PC-9 (cell line): ENCODE data around the gene HES1. TPM values are rescaled to one million over a fixed set of nuclear protein-coding genes. Genes with fewer than 3 reads are reported as not detected.

Experiments
- BruUV-seq: library from RNA; stranded (reverse); fragments of 400-500 nt; replicated peaks from 2 replicates; lab custom pipeline; 2021; lab: Mats Ljungman, UMichigan
- CTCF ChIA-PET: fragments of 300-600 bp; sonication (Branson Sonifier 250); formaldehyde crosslinking; loops from one replicate; lab custom pipeline; 2022; ENCODE audit warnings: antibody characterized with exemption; lab: Charles Lee
- POLR2A ChIA-PET: fragments of 300-600 bp; sonication (Branson Sonifier 250); formaldehyde crosslinking; loops from one replicate; lab custom pipeline; 2022; ENCODE audit warnings: antibody characterized with exemption; ENCODE audit not compliant: unreplicated experiment; lab: Charles Lee
- DNase-seq, 2 experiments: peaks; one replicate each; pipeline versions ENCODE4 v3.0.0 to v3.0.0-alpha.2; 2015 to 2022; ENCODE audit warnings: mixed read lengths in 1 of 2
- H2AFZ ChIP-seq: fragments of 200-600 bp; sonication (generic); 2 replicates; pipeline ENCODE4 v1.8.1; 2017; ENCODE audit warnings: antibody characterized with exemption
- H3F3A ChIP-seq: fragments of 200-600 bp; sonication (generic); 2 replicates; pipeline ENCODE4 v1.8.1; 2017; ENCODE audit warnings: antibody characterized with exemption, mild to moderate bottlenecking, low read depth; ENCODE audit not compliant: insufficient read depth
- H3K27ac ChIP-seq: fragments of 200-600 bp; sonication (generic); 2 replicates; pipeline ENCODE4 v1.6.1; 2016; ENCODE audit warnings: mixed run types
- H3K27me3 ChIP-seq: fragments of 200-600 bp; sonication (generic); 2 replicates; pipeline ENCODE4 v1.6.1; 2016; ENCODE audit warnings: low read depth, mixed run types; ENCODE audit not compliant: insufficient read depth
- H3K36me3 ChIP-seq: fragments of 200-600 bp; sonication (generic); 2 replicates; pipeline ENCODE4 v1.6.1; 2016; ENCODE audit warnings: low read depth, mixed run types
- H3K4me1 ChIP-seq: fragments of 200-600 bp; sonication (generic); replicated peaks from 2 replicates; pipeline ENCODE4 v1.6.1; 2016; ENCODE audit warnings: mixed run types; ENCODE audit not compliant: insufficient read depth
- H3K4me2 ChIP-seq: fragments of 200-600 bp; sonication (generic); 2 replicates; pipeline ENCODE4 v1.6.1; 2017; ENCODE audit warnings: mixed run types
- H3K4me3 ChIP-seq: fragments of 200-600 bp; sonication (generic); 2 replicates; pipeline ENCODE4 v1.6.1; 2016; ENCODE audit warnings: mixed run types
- H3K79me2 ChIP-seq: fragments of 200-600 bp; sonication (generic); 2 replicates; pipeline ENCODE4 v1.6.1; 2017; ENCODE audit warnings: low read depth, mixed run types
- H3K9me2 ChIP-seq: fragments of 200-600 bp; sonication (generic); 2 replicates; pipeline ENCODE4 v1.8.1; 2017; ENCODE audit warnings: mild to moderate bottlenecking; ENCODE audit not compliant: insufficient read depth
- H3K9me3 ChIP-seq: fragments of 200-600 bp; sonication (generic); 2 replicates; pipeline ENCODE4 v1.8.1; 2016; ENCODE audit warnings: low read depth; ENCODE audit not compliant: insufficient read depth
- H4K20me1 ChIP-seq: fragments of 200-600 bp; sonication (generic); 2 replicates; pipeline ENCODE4 v1.8.1; 2017; ENCODE audit not compliant: insufficient read depth
- EZH2 ChIP-seq: fragments of 200-600 bp; sonication (generic); IDR thresholded peaks from 2 replicates; pipeline ENCODE4 v1.8.0; 2017; ENCODE audit warnings: antibody characterized with exemption, low read depth
- intact Hi-C: fragments of 100-400 bp; cut with micrococcal nuclease; formaldehyde crosslinking; loops from one replicate; pipeline ENCODE4 v1.10.0; 2022; ENCODE audit not compliant: unreplicated experiment
- total RNA-seq: library from RNA; stranded (reverse); gene quantifications from 2 replicates; pipeline ENCODE4 v1.2.3, GENCODE V29; 2021
- TF ChIP-seq, protein P1 (sequence below): fragments of 200-600 bp; sonication (generic); conservative IDR thresholded peaks from 2 replicates; pipeline ENCODE4 v1.6.1; 2017; ENCODE audit warnings: mixed run types, antibody characterized with exemption, mild to moderate bottlenecking, moderate library complexity

Gene HES1
- total RNA-seq, 1 experiment from 2014 or later, result 66.5 TPM

DNA sequence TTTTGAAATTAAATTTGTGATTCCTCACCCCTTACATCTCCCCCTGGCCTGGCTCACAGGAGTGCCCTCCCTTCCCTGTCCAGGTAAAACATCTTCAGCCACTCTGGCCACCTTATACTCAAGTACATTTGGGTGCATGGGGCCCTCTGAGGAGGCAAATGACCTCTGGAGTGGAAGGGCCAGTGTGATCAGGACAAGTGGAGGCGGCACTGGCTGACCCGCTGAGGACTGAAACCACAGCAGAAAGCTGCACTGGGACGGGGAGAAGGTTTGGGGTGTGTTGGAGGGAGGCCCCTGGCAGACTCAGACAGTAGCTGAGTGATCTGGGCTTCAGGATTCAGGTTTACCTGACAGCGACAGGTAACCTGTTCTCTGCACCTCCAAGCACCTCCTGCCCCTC lies 24.2 kb downstream of the HES1 start:
- BruUV-seq, result no TSS peak
- peak overlapping the region; percentile 68; the same call in 1 of the 2 replicates for H3K4me2 ChIP-seq
- no peaks in the 10 kb centered on the region for H3K36me3 ChIP-seq
- no peaks in the 10 kb centered on the region for H3K9me2 ChIP-seq
- no peaks in the 10 kb centered on the region for H3K9me3 ChIP-seq
- H2AFZ ChIP-seq, result no peak overlapping the region
- H3K27me3 ChIP-seq, result no peaks in the 10 kb centered on the region
- no peak for TF ChIP-seq EZH2
- TF ChIP-seq, protein P1, sequence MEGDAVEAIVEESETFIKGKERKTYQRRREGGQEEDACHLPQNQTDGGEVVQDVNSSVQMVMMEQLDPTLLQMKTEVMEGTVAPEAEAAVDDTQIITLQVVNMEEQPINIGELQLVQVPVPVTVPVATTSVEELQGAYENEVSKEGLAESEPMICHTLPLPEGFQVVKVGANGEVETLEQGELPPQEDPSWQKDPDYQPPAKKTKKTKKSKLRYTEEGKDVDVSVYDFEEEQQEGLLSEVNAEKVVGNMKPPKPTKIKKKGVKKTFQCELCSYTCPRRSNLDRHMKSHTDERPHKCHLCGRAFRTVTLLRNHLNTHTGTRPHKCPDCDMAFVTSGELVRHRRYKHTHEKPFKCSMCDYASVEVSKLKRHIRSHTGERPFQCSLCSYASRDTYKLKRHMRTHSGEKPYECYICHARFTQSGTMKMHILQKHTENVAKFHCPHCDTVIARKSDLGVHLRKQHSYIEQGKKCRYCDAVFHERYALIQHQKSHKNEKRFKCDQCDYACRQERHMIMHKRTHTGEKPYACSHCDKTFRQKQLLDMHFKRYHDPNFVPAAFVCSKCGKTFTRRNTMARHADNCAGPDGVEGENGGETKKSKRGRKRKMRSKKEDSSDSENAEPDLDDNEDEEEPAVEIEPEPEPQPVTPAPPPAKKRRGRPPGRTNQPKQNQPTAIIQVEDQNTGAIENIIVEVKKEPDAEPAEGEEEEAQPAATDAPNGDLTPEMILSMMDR, result no peak
- no peak overlapping the region for H3K4me3 ChIP-seq
- peak overlapping the region; percentile 86; the same call in 1 of the 2 replicates for H3K27ac ChIP-seq
- ChIA-PET CTCF (interaction anchor here (0.5 to 0.6 kb wide), 2 partner anchors 409 to 1030 kb away, joined by 3 to 6 read pairs; no protein-coding TSS in a partner anchor), POLR2A (interaction anchor here (0.6 kb wide), 1 partner anchor 377 kb away, joined by 5 read pairs; no protein-coding TSS in a partner anchor)
- no peaks in the 10 kb centered on the region for H4K20me1 ChIP-seq
- intact Hi-C loops, result no loop called here
- H3F3A ChIP-seq, result peaks cover 32% of the 10 kb centered on the region
- peaks cover 57% of the 10 kb centered on the region for H3K4me1 ChIP-seq
- DNase-seq, result no peak
- no peaks in the 10 kb centered on the region for H3K79me2 ChIP-seq

DNA sequence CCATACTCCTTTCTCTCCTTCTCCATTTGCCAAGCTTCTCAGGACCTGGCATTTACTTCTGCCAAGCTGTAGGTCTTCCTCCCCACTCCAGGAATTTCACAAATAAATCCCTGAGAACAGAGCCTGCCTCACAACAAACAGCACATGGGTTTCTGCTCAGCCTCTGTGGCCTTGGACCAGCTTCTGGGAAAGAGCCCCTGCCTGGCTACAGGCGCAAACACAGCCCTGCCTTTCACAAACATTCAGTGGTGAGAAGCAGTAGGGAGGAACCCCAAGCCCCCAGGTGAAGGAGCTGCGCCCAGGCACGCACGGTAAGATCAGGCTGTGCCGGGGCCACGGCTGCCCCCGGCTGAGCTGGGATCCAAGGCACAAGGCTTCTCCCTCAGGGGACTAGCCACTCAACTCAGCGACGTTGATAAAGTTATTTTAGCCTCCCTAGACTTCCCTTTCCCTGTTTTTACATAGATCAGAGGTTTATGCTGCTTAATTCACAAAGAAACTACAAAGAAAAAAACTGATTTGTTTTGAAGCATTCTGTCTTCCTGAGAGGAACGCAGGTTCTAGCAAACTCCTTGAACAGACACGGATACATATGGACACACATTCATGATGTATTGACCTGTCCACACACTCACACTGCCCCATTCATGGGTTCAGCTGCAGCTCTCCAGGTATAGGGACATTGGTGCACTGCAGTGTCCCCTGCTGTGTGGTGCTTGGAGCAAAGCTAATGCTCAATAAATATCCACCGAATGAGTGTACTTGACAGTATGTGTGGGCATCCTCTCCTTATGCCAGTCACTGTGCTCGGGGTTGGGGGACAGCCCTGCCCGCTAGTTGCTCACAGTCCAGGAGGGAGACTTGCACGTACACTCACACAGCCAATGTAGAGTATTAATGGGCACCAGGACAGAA lies 25.4 kb downstream of the HES1 start:
- CTCF ChIA-PET, result interaction anchor here (0.6 kb wide), 2 partner anchors 30 to 385 kb away, joined by 3 to 5 read pairs; no protein-coding TSS in a partner anchor
- H3K4me1 ChIP-seq, result peaks cover 57% of the 10 kb centered on the region
- no peak overlapping the region for H3K4me3 ChIP-seq
- H3K27me3 ChIP-seq, result no peaks in the 10 kb centered on the region
- 0 out of 2 replicates have a peak overlapping the region, but pooled peaks have one; percentile 0 for H2AFZ ChIP-seq
- POLR2A ChIA-PET, result interaction anchor here (0.5 kb wide), 1 partner anchor 179 kb away, joined by 3 read pairs; no protein-coding TSS in a partner anchor
- intact Hi-C loops, result no loop called here
- no TSS peak for BruUV-seq
- no peak for TF ChIP-seq EZH2
- TF ChIP-seq, protein P1, result no peak
- no peak overlapping the region for H3K27ac ChIP-seq
- H3F3A ChIP-seq, result peaks cover 32% of the 10 kb centered on the region
- H3K9me3 ChIP-seq, result no peaks in the 10 kb centered on the region
- no peaks in the 10 kb centered on the region for H3K36me3 ChIP-seq
- no peak for DNase-seq
- peak overlapping the region; percentile 68; the same call in 1 of the 2 replicates for H3K4me2 ChIP-seq
- H3K9me2 ChIP-seq, result no peaks in the 10 kb centered on the region
- no peaks in the 10 kb centered on the region for H4K20me1 ChIP-seq
- no peaks in the 10 kb centered on the region for H3K79me2 ChIP-seq

DNA sequence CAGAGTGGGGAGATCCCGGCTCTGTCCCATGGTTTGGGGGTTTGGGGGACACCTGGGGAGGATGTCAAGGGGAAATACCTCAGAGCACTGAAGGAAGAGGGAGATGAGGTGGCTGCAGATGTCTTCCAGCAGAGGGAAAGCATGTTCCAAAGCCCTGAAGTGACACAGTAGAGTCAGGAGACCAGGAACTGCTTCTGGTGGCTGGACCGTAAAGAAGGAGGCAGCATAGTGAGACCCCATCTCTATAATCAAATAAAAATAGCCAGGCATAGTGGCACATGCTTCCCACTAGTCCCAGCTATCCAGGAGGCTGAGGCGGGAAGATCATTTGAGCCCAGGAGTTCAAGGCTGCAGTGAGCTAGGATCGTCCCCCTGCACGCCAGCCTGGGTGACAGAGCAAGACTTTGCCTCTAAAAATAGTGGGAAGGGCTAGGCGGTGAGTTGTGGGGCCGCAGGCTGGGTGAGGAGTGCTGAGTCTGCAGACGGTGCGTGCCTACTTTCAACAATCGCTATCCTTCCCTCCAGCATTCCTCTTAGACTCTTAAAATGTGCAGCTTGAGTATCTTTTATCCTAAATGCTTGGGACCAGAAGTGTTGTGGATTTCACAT lies 26.2 kb downstream of the HES1 start:
- no peak for DNase-seq
- peaks cover 51% of the 10 kb centered on the region for H3K4me1 ChIP-seq
- H3K27ac ChIP-seq, result no peak overlapping the region
- H3K79me2 ChIP-seq, result no peaks in the 10 kb centered on the region
- H3K4me2 ChIP-seq, result no peak overlapping the region
- CTCF ChIA-PET, result interaction anchor here (0.8 kb wide), 1 partner anchor 152 kb away, joined by 16 read pairs; no protein-coding TSS in a partner anchor
- H3K9me3 ChIP-seq, result no peaks in the 10 kb centered on the region
- H3K27me3 ChIP-seq, result no peaks in the 10 kb centered on the region
- no peak overlapping the region for H3K4me3 ChIP-seq
- peaks cover 27% of the 10 kb centered on the region for H3F3A ChIP-seq
- TF ChIP-seq, protein P1, result no peak
- no peak for TF ChIP-seq EZH2
- H4K20me1 ChIP-seq, result no peaks in the 10 kb centered on the region
- POLR2A ChIA-PET, result interaction anchor here (0.5 kb wide), 1 partner anchor 180 kb away, joined by 3 read pairs; no protein-coding TSS in a partner anchor
- BruUV-seq, result no TSS peak
- no peak overlapping the region for H2AFZ ChIP-seq
- H3K9me2 ChIP-seq, result no peaks in the 10 kb centered on the region
- intact Hi-C loops, result no loop called here
- H3K36me3 ChIP-seq, result no peaks in the 10 kb centered on the region
